OCI-LY1 (cell line): ENCODE measurements around the gene SCAPER.

Source experiments
- EZH2 ChIP-seq: fragments of 200-600 bp; sonication (generic), shearing (Covaris generic); IDR thresholded peaks from 2 replicates; pipeline ENCODE4 v1.8.0; 2017; ENCODE audit warnings: borderline replicate concordance, mixed run types, mild to moderate bottlenecking, antibody characterized with exemption, low read length, moderate library complexity, mixed read lengths
- TF ChIP-seq, protein P1 (sequence below): fragments of 200-600 bp; sonication (generic), shearing (Covaris generic); IDR thresholded peaks from 2 replicates; pipeline ENCODE4 v1.5.1; 2017; ENCODE audit warnings: mild to moderate bottlenecking, antibody characterized with exemption, low read length, moderate library complexity, mixed read lengths

DNA sequence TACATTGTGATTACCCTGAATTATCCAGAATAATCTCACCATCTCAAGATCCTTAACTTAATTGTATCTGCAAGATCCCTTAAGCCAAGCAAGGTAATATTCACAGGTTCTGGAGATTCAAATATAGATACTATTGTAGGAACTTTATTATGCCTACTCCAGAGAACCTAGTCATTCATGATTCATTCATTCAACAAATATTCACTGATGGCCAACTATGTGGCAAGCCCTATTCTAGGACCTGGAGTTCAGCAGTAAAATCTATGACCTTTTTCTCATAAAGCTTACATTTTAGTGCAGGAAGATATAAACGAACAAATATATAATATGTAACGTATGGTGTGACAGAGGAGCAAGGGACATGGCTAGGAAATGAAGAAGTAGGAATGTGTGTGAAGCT, 519.0 kb downstream of the SCAPER start:
- TF ChIP-seq EZH2: no peak
- TF ChIP-seq, protein P1, sequence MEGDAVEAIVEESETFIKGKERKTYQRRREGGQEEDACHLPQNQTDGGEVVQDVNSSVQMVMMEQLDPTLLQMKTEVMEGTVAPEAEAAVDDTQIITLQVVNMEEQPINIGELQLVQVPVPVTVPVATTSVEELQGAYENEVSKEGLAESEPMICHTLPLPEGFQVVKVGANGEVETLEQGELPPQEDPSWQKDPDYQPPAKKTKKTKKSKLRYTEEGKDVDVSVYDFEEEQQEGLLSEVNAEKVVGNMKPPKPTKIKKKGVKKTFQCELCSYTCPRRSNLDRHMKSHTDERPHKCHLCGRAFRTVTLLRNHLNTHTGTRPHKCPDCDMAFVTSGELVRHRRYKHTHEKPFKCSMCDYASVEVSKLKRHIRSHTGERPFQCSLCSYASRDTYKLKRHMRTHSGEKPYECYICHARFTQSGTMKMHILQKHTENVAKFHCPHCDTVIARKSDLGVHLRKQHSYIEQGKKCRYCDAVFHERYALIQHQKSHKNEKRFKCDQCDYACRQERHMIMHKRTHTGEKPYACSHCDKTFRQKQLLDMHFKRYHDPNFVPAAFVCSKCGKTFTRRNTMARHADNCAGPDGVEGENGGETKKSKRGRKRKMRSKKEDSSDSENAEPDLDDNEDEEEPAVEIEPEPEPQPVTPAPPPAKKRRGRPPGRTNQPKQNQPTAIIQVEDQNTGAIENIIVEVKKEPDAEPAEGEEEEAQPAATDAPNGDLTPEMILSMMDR: no peak
